Liver (tissue), 9 donors: ENCODE results near the gene ASB15. TPM values are rescaled to one million over a fixed set of nuclear protein-coding genes. Genes with fewer than 3 reads are reported as not detected.

Experiments
- DNase-seq: peaks from one replicate; pipeline ENCODE4 v3.0.0-alpha.2; 2017; ENCODE audit warnings: low spot score
- H3K27ac ChIP-seq, 2 donors: one replicate each; pipeline ENCODE4 v1.7.0; 2013; ENCODE audit warnings: inconsistent platforms in 2 of 2, low read length in 2 of 2, control low read depth in 1 of 2, low read depth in 1 of 2, mild to moderate bottlenecking in 1 of 2
- H3K27me3 ChIP-seq, 4 donors: one replicate each; pipeline versions ENCODE4 v1.6.1 to v1.7.0; 2013; ENCODE audit warnings: low read length in 3 of 4, inconsistent platforms in 1 of 4, mild to moderate bottlenecking in 1 of 4, moderate library complexity in 1 of 4; ENCODE audit not compliant: control insufficient read depth in 4 of 4, insufficient read depth in 4 of 4
- H3K36me3 ChIP-seq, 4 donors: one replicate each; pipeline versions ENCODE4 v1.6.1 to v1.7.0; 2013; ENCODE audit warnings: low read length in 3 of 4, mild to moderate bottlenecking in 3 of 4, low read depth in 1 of 4, moderate library complexity in 1 of 4; ENCODE audit not compliant: control insufficient read depth in 4 of 4, insufficient read depth in 3 of 4
- H3K4me1 ChIP-seq, 4 donors: one replicate each; pipeline versions ENCODE4 v1.6.1 to v1.7.0; 2013; ENCODE audit warnings: low read length in 3 of 4, mild to moderate bottlenecking in 3 of 4, moderate library complexity in 1 of 4; ENCODE audit not compliant: control insufficient read depth in 4 of 4, insufficient read depth in 4 of 4
- H3K4me3 ChIP-seq, 3 donors: one replicate each; pipeline versions ENCODE4 v1.6.1 to v1.7.0; 2013; ENCODE audit warnings: low read length in 3 of 3, control low read depth in 1 of 3, low read depth in 1 of 3, mild to moderate bottlenecking in 1 of 3
- H3K9ac ChIP-seq, 2 donors: one replicate each; pipeline ENCODE4 v1.7.0; 2013; ENCODE audit warnings: low read length in 2 of 2, mild to moderate bottlenecking in 2 of 2, moderate library complexity in 2 of 2, control low read depth in 1 of 2, low read depth in 1 of 2
- H3K9me3 ChIP-seq, 4 donors: one replicate each; pipeline versions ENCODE4 v1.6.1 to v1.7.0; 2013; ENCODE audit warnings: low read length in 3 of 4; ENCODE audit not compliant: control insufficient read depth in 4 of 4
- ATF3 ChIP-seq: IDR thresholded peaks from 2 replicates; pipeline ENCODE4 v1.6.1; 2016; ENCODE audit warnings: antibody characterized with exemption
- CTCF ChIP-seq: fragments of 150-350 bp; IDR thresholded peaks from 2 replicates; pipeline ENCODE4 v1.5.1; 2017; ENCODE audit warnings: improper control_type of control experiment, low read depth, low read length; ENCODE audit not compliant: missing input control
- EGR1 ChIP-seq, 2 donors: IDR thresholded peaks; 2 replicates each; pipeline ENCODE4 v1.6.1; 2016 to 2018; ENCODE audit warnings: antibody characterized with exemption in 2 of 2, low read depth in 2 of 2
- FOXA1 ChIP-seq: IDR thresholded peaks from 2 replicates; pipeline ENCODE4 v1.6.1; 2016; ENCODE audit warnings: antibody characterized with exemption
- FOXA2 ChIP-seq: IDR thresholded peaks from 2 replicates; pipeline ENCODE4 v1.6.1; 2016; ENCODE audit warnings: antibody characterized with exemption
- GABPA ChIP-seq, 2 donors: IDR thresholded peaks in 1 of 2; conservative IDR thresholded peaks in 1 of 2; 2 replicates each; pipeline ENCODE4 v1.6.1; 2016; ENCODE audit warnings: antibody characterized with exemption in 2 of 2, mild to moderate bottlenecking in 1 of 2, moderate library complexity in 1 of 2
- HNF4A ChIP-seq, 2 donors: conservative IDR thresholded peaks; 2 replicates each; pipeline ENCODE4 v1.6.1; 2016; ENCODE audit warnings: antibody characterized with exemption in 2 of 2, mild to moderate bottlenecking in 2 of 2
- HNF4G ChIP-seq: IDR thresholded peaks from 2 replicates; pipeline ENCODE4 v1.6.1; 2016; ENCODE audit warnings: antibody characterized with exemption
- JUND ChIP-seq, 2 donors: IDR thresholded peaks; 2 replicates each; pipeline ENCODE4 v1.6.1; 2016; ENCODE audit warnings: antibody characterized with exemption in 2 of 2
- MAX ChIP-seq: IDR thresholded peaks from 2 replicates; pipeline ENCODE4 v1.6.1; 2016; ENCODE audit warnings: antibody characterized with exemption
- NR2F2 ChIP-seq: IDR thresholded peaks from 2 replicates; pipeline ENCODE4 v1.6.1; 2016; ENCODE audit warnings: antibody characterized with exemption
- RAD21 ChIP-seq, 2 donors: IDR thresholded peaks; 2 replicates each; pipeline ENCODE4 v1.6.1; 2016; ENCODE audit warnings: antibody characterized with exemption in 2 of 2, mild to moderate bottlenecking in 2 of 2
- REST ChIP-seq: IDR thresholded peaks from 2 replicates; pipeline ENCODE4 v1.6.1; 2016; ENCODE audit warnings: antibody characterized with exemption, mild to moderate bottlenecking
- RXRA ChIP-seq, 2 donors: IDR thresholded peaks; 2 replicates each; pipeline ENCODE4 v1.6.1; 2017 to 2018; ENCODE audit warnings: antibody characterized with exemption in 2 of 2, mild to moderate bottlenecking in 1 of 2
- SP1 ChIP-seq: IDR thresholded peaks from 2 replicates; pipeline ENCODE4 v1.6.1; 2018; ENCODE audit warnings: antibody characterized with exemption, mild to moderate bottlenecking
- TAF1 ChIP-seq: conservative IDR thresholded peaks from 2 replicates; pipeline ENCODE4 v1.6.1; 2016; ENCODE audit warnings: antibody characterized with exemption, mild to moderate bottlenecking
- YY1 ChIP-seq: IDR thresholded peaks from 2 replicates; pipeline ENCODE4 v1.6.1; 2016; ENCODE audit warnings: antibody characterized with exemption, mild to moderate bottlenecking
- ZBTB33 ChIP-seq: IDR thresholded peaks from 2 replicates; pipeline ENCODE4 v1.6.1; 2016; ENCODE audit warnings: antibody characterized with exemption
- WGBS: extraction: QIAGEN DNeasy Blood & Tissue Kit; methylation state at CpG from one replicate; pipeline ENCODE4 v1.1.7; 2013; 5-methylcytosine and 5-hydroxymethylcytosine counted together
- polyA plus RNA-seq, 2 donors: library from polyadenylated mRNA; stranded (reverse) in 1 of 2; unstranded in 1 of 2; fragments of 200-250 nt in 1 of 2; fragments of >200 nt in 1 of 2; fragmentation: Nextera tagmentation in 1 of 2; extraction: Ambion mirVana in 1 of 2; gene quantifications; one replicate each; pipeline versions ENCODE4 v1.2.1 to v1.2.3, GENCODE V29; 2013 to 2015
- total RNA-seq, 2 donors: library from RNA; depleted of rRNA; stranded (reverse); fragments of >200 nt; gene quantifications; one replicate each; pipeline ENCODE4 v1.2.3, GENCODE V29; 2014
- donor health status: healthy.
- donor health status: healthy.
- donor health status: healthy.
- donor health status: healthy.
- donor health status: healthy.

Gene ASB15
- total and polyA plus RNA-seq, 4 donors: not detected

- TF ChIP-seq ATF3 (no peak), FOXA1 (no peak)
- H3K4me3 ChIP-seq: no peak overlapping the region
- 96% methylated on average over 15 of the region's 15 CpGs for WGBS
- H3K36me3 ChIP-seq: no peaks in the 10 kb centered on the region
- H3K27me3 ChIP-seq: no peaks in the 10 kb centered on the region
- H3K9ac ChIP-seq: no peak overlapping the region
- no peak overlapping the region for H3K27ac ChIP-seq
- peaks cover 8 to 24% (median 19%) of the 10 kb centered on the region in 4 donors for H3K4me1 ChIP-seq
- DNase-seq: no peak
- no peaks in the 10 kb centered on the region for H3K9me3 ChIP-seq
Measured at GRCh38 chr7:123662293-123662692, 60.7 kb downstream of the ASB15 start.

- Histone ChIP-seq H3K4me1 (peaks cover 8 to 24% (median 19%) of the 10 kb centered on the region in 4 donors), H3K27ac (no peak overlapping the region), H3K9me3 (no peaks in the 10 kb centered on the region), H3K9ac (no peak overlapping the region), H3K4me3 (no peak overlapping the region), H3K36me3 (no peaks in the 10 kb centered on the region), H3K27me3 (no peaks in the 10 kb centered on the region)
- TF ChIP-seq CTCF (no peak), ZBTB33 (no peak), FOXA2 (no peak), NR2F2 (no peak), HNF4G (no peak), MAX (no peak), YY1 (no peak), TAF1 (no peak)
- WGBS: 79% methylated on average over 3 of the region's 3 CpGs
- DNase-seq: no peak
Measured at GRCh38 chr7:123662755-123663154, 61.1 kb downstream of the ASB15 start.

- 95% methylated on average over 6 of the region's 6 CpGs for WGBS
- no peak for DNase-seq
- H3K9ac ChIP-seq: no peak overlapping the region
- no peak overlapping the region for H3K27ac ChIP-seq
- H3K9me3 ChIP-seq: no peaks in the 10 kb centered on the region
- H3K27me3 ChIP-seq: no peaks in the 10 kb centered on the region
- H3K36me3 ChIP-seq: no peaks in the 10 kb centered on the region
- H3K4me1 ChIP-seq: peaks cover 8 to 24% (median 19%) of the 10 kb centered on the region in 4 donors
- H3K4me3 ChIP-seq: no peak overlapping the region
- TF ChIP-seq TAF1 (no peak), REST (no peak), YY1 (no peak), RXRA (IDR thresholded peaks at IDR 0.05) (no peak), ATF3 (no peak), GABPA (IDR thresholded peaks at IDR 0.05 in 1 of 2, conservative IDR thresholded peaks at IDR 0.05 in 1 of 2) (no peak), HNF4G (no peak), EGR1 (IDR thresholded peaks at IDR 0.05; ENCODE audit: low read depth in 2 of 2) (no peak), HNF4A (conservative IDR thresholded peaks at IDR 0.05) (no peak), RAD21 (IDR thresholded peaks at IDR 0.05) (no peak), MAX (no peak), FOXA2 (no peak), SP1 (no peak), CTCF (no peak), JUND (IDR thresholded peaks at IDR 0.05) (no peak)
Measured at GRCh38 chr7:123663200-123663599, 61.6 kb downstream of the ASB15 start.
